GM23338 (cell line): ENCODE data around the gene SLCO4A1. TPM values are rescaled to one million over a fixed set of nuclear protein-coding genes. Genes with fewer than 3 reads are reported as not detected.
A peak's percentile ranks its signal among the peaks of the same experiment; 100 is the strongest.

Experiments used
- ATAC-seq: fragments of 200-7000 bp; cut with Tn5 transposase; 3 replicates; pipeline ENCODE4 v1.9.1; 2020
- DNase-seq: peaks from one replicate; pipeline ENCODE4 v3.0.0-alpha.2; 2015; ENCODE audit warnings: low spot score
- H2AFZ ChIP-seq: fragments of 200-600 bp; sonication (generic); 2 replicates; pipeline ENCODE4 v1.8.0; 2016; ENCODE audit warnings: antibody characterized with exemption, mild to moderate bottlenecking, moderate library complexity
- H3F3A ChIP-seq: fragments of 200-600 bp; sonication (generic); replicated peaks from 2 replicates; pipeline ENCODE4 v1.8.0; 2017; ENCODE audit warnings: antibody characterized with exemption, mixed run types, low read depth
- H3K27ac ChIP-seq: fragments of 200-600 bp; sonication (generic); 2 replicates; pipeline ENCODE4 v1.6.1; 2016; ENCODE audit warnings: low read depth
- H3K27me3 ChIP-seq: fragments of 200-600 bp; sonication (generic); 2 replicates; pipeline ENCODE4 v1.8.0; 2016; ENCODE audit warnings: mild to moderate bottlenecking, mixed run types, moderate library complexity; ENCODE audit not compliant: insufficient read depth
- H3K36me3 ChIP-seq: fragments of 200-600 bp; sonication (generic); 2 replicates; pipeline ENCODE4 v1.8.0; 2016; ENCODE audit warnings: mild to moderate bottlenecking; ENCODE audit not compliant: insufficient read depth
- H3K4me1 ChIP-seq: fragments of 200-600 bp; sonication (generic); 2 replicates; pipeline ENCODE4 v1.8.0; 2016; ENCODE audit warnings: mild to moderate bottlenecking, moderate library complexity; ENCODE audit not compliant: insufficient read depth
- H3K4me2 ChIP-seq: fragments of 200-600 bp; sonication (generic); 2 replicates; pipeline ENCODE4 v1.7.1; 2017; ENCODE audit warnings: mixed run types
- H3K4me3 ChIP-seq: fragments of 200-600 bp; sonication (generic); 2 replicates; pipeline ENCODE4 v1.6.1; 2016; ENCODE audit warnings: mixed run types
- H3K79me2 ChIP-seq: fragments of 200-600 bp; sonication (generic); replicated peaks from 2 replicates; pipeline ENCODE4 v1.8.0; 2017; ENCODE audit warnings: mild to moderate bottlenecking; ENCODE audit not compliant: insufficient read depth
- H3K9me2 ChIP-seq: fragments of 200-600 bp; sonication (generic); 2 replicates; pipeline ENCODE4 v1.8.0; 2017; ENCODE audit not compliant: insufficient read depth
- H4K20me1 ChIP-seq: fragments of 200-600 bp; sonication (generic); replicated peaks from 2 replicates; pipeline ENCODE4 v1.8.0; 2017; ENCODE audit warnings: mild to moderate bottlenecking; ENCODE audit not compliant: insufficient read depth
- H3K27ac Mint-ChIP-seq: 2 replicates; pipeline ENCODE4 v1.8.0; 2020; ENCODE audit warnings: inconsistent platforms, mild to moderate bottlenecking, moderate library complexity, mixed read lengths
- H3K27me3 Mint-ChIP-seq: 3 replicates; pipeline ENCODE4 v1.8.0; 2022; ENCODE audit warnings: low read depth, mild to moderate bottlenecking, moderate library complexity, mixed read lengths, inconsistent platforms; ENCODE audit not compliant: insufficient read depth, poor library complexity
- H3K36me3 Mint-ChIP-seq: 3 replicates; pipeline ENCODE4 v1.8.0; 2021; ENCODE audit warnings: low read depth, mild to moderate bottlenecking, inconsistent platforms, moderate library complexity, mixed read lengths
- H3K4me1 Mint-ChIP-seq: 3 replicates; pipeline ENCODE4 v1.8.0; 2020; ENCODE audit warnings: mild to moderate bottlenecking, inconsistent platforms, mixed read lengths
- H3K4me3 Mint-ChIP-seq: 3 replicates; pipeline ENCODE4 v1.8.0; 2021; ENCODE audit warnings: moderate library complexity, mild to moderate bottlenecking, inconsistent platforms, mixed read lengths
- H3K9me3 Mint-ChIP-seq: 3 replicates; pipeline ENCODE4 v1.8.0; 2020; ENCODE audit warnings: moderate library complexity, mild to moderate bottlenecking, inconsistent platforms, mixed read lengths
- CREB1 ChIP-seq: fragments of 250-450 bp; sonication (Bioruptor Pico); IDR thresholded peaks from 2 replicates; pipeline ENCODE4 v1.5.0; 2020; ENCODE audit warnings: low read depth, mild to moderate bottlenecking, moderate library complexity
- EZH2phosphoT487 ChIP-seq: fragments of 200-600 bp; sonication (generic); IDR thresholded peaks from one replicate; pipeline ENCODE4 v1.8.1; 2018; ENCODE audit warnings: antibody characterized with exemption; ENCODE audit not compliant: unreplicated experiment
- JUNB ChIP-seq: IDR thresholded peaks from one replicate; pipeline ENCODE4 v1.6.1; 2016; ENCODE audit warnings: antibody characterized with exemption; ENCODE audit not compliant: unreplicated experiment
- NANOG ChIP-seq: IDR thresholded peaks from 2 replicates; pipeline ENCODE4 v1.6.1; 2016; ENCODE audit warnings: antibody characterized with exemption, borderline replicate concordance
- POLR2AphosphoS5 ChIP-seq: IDR thresholded peaks from 2 replicates; pipeline ENCODE4 v1.6.1; 2016; ENCODE audit warnings: antibody characterized with exemption, low read depth
- REST ChIP-seq: IDR thresholded peaks from one replicate; pipeline ENCODE4 v1.6.1; 2018; ENCODE audit warnings: antibody characterized with exemption; ENCODE audit not compliant: unreplicated experiment
- ZNF114 ChIP-seq: fragments of 250-450 bp; sonication (Bioruptor Pico); IDR thresholded peaks from 2 replicates; pipeline ENCODE4 v1.5.0; 2020; ENCODE audit warnings: mild to moderate bottlenecking, moderate library complexity
- polyA plus RNA-seq: library from polyadenylated mRNA; unstranded; fragments of >200 nt; fragmentation: Nextera tagmentation; extraction: Ambion mirVana; gene quantifications from 2 replicates; pipeline ENCODE4 v1.2.1, GENCODE V29; 2016
- total RNA-seq: library from RNA; depleted of rRNA; stranded (reverse); fragments of >200 nt; shearing (Covaris generic); gene quantifications from 2 replicates; pipeline ENCODE4 v1.2.3, GENCODE V29; 2014
- TF ChIP-seq, protein P1 (sequence below), 2 experiments: fragments of 200-600 bp in 1 of 2; sonication (generic) in 1 of 2; conservative IDR thresholded peaks; 2 replicates each; pipeline versions ENCODE4 v1.5.1 to v1.6.1; 2016 to 2017; ENCODE audit warnings: antibody characterized with exemption in 2 of 2, low read depth in 2 of 2, mild to moderate bottlenecking in 2 of 2, moderate library complexity in 1 of 2

Gene SLCO4A1
- total and polyA plus RNA-seq, 2 experiments from 2014 or later, result 28.5 to 41.6 TPM

DNA sequence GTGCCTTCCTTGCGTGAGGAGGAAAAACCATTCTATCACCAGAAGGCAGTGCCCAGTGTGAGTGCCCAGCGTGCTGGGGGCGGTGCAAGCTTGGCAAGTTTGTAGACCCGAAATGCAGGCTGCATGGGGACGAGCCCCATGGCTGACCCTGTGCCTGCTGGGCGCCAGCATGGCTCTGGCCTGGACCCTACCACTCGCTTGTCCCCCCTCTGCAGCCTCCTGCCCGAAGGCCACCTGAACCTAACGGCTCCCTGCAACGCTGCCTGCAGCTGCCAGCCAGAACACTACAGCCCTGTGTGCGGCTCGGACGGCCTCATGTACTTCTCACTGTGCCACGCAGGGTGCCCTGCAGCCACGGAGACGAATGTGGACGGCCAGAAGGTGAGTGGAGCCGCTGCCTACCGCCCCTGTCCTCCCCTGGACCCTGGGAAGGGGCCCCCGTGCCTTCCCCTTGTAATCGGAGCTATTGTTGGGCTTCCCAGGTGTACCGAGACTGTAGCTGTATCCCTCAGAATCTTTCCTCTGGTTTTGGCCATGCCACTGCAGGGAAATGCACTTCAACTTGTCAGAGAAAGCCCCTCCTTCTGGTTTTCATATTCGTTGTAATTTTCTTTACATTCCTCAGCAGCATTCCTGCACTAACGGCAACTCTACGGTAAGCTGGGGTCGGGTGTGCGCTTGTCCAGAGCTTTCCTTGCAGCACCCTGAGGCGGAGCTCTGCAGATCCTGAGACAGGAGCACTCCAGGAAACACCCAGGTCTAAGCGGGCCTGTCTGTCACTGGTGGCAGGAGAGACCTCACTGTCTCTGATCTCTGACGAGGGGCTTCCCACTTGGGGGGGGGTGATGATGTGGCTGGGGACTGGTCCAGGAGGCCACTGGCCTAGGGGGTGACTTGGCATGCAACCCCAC is 25.5 kb downstream of the SLCO4A1 start:
- peaks cover 12% of the 10 kb centered on the region for H3K4me1 Mint-ChIP-seq
- Histone ChIP-seq H2AFZ (no peak overlapping the region), H3K4me1 (no peaks in the 10 kb centered on the region), H3K36me3 (no peaks in the 10 kb centered on the region; the same call in 1 of the 2 replicates), H3F3A (no peaks in the 10 kb centered on the region), H3K27me3 (no peaks in the 10 kb centered on the region), H3K9me2 (no peaks in the 10 kb centered on the region), H3K4me2 (no peak overlapping the region), H3K27ac (no peak overlapping the region), H3K79me2 (no peaks in the 10 kb centered on the region), H4K20me1 (no peaks in the 10 kb centered on the region; the same call in 1 of the 2 replicates), H3K4me3 (no peak overlapping the region)
- H3K9me3 Mint-ChIP-seq, result peaks cover 2% of the 10 kb centered on the region; the same call in 1 of the 3 replicates
- ATAC-seq (no peak), DNase-seq (no peak)
- H3K27me3 Mint-ChIP-seq, result peaks cover 4% of the 10 kb centered on the region
- TF ChIP-seq ZNF114, result no peak
- TF ChIP-seq EZH2phosphoT487, result no peak
- TF ChIP-seq JUNB, result no peak
- no peak for TF ChIP-seq NANOG
- TF ChIP-seq REST, result no peak
- no peak for TF ChIP-seq POLR2AphosphoS5
- peaks cover 7% of the 10 kb centered on the region; the same call in 2 of the 3 replicates for H3K36me3 Mint-ChIP-seq
- no peak overlapping the region for H3K4me3 Mint-ChIP-seq
- H3K27ac Mint-ChIP-seq, result no peak overlapping the region

DNA sequence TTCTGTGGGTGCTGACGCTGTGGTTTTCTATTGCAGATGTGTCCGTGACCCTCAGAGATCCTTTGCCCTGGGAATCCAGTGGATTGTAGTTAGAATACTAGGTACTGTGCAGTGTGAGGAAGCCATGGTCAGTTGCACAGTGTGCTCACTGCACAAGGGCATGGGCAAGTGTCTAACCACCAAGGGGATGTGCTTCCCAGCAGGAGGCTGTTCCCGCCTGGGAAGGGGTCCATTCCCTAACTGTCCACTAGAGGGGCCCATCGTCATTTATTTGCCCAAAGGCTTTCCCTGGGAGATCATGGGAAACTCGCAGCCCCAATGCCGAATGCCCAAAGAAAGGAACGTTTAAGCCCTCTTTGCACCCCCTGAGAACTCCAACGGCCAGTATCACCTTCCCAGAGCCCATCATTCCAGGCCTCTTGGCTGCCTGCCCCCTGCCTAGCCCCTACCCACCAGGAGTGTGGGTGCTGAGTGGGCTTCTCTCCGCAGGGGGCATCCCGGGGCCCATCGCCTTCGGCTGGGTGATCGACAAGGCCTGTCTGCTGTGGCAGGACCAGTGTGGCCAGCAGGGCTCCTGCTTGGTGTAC is 26.2 kb downstream of the SLCO4A1 start:
- H3K27me3 ChIP-seq, result no peaks in the 10 kb centered on the region
- no peaks in the 10 kb centered on the region for H3K9me2 ChIP-seq
- Mint-ChIP-seq H3K4me1 (peaks cover 4% of the 10 kb centered on the region; the same call in 1 of the 3 replicates), H3K27ac (no peak overlapping the region), H3K4me3 (no peak overlapping the region), H3K9me3 (peaks cover 2% of the 10 kb centered on the region; the same call in 1 of the 3 replicates), H3K27me3 (peaks cover 4% of the 10 kb centered on the region), H3K36me3 (peaks cover 7% of the 10 kb centered on the region; the same call in 2 of the 3 replicates)
- no peak overlapping the region for H3K4me2 ChIP-seq
- no peaks in the 10 kb centered on the region for H3F3A ChIP-seq
- TF ChIP-seq EZH2phosphoT487 (no peak), CREB1 (no peak)
- TF ChIP-seq, protein P1, sequence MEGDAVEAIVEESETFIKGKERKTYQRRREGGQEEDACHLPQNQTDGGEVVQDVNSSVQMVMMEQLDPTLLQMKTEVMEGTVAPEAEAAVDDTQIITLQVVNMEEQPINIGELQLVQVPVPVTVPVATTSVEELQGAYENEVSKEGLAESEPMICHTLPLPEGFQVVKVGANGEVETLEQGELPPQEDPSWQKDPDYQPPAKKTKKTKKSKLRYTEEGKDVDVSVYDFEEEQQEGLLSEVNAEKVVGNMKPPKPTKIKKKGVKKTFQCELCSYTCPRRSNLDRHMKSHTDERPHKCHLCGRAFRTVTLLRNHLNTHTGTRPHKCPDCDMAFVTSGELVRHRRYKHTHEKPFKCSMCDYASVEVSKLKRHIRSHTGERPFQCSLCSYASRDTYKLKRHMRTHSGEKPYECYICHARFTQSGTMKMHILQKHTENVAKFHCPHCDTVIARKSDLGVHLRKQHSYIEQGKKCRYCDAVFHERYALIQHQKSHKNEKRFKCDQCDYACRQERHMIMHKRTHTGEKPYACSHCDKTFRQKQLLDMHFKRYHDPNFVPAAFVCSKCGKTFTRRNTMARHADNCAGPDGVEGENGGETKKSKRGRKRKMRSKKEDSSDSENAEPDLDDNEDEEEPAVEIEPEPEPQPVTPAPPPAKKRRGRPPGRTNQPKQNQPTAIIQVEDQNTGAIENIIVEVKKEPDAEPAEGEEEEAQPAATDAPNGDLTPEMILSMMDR (conservative IDR thresholded peaks at IDR 0.05; ENCODE audit: low read depth in 2 of 2), result peak; percentile 76 to 90
- no peak overlapping the region for H2AFZ ChIP-seq
- peak; percentile 89 for DNase-seq
- peak; percentile 68 for ATAC-seq
- H3K79me2 ChIP-seq, result no peaks in the 10 kb centered on the region
- no peaks in the 10 kb centered on the region; the same call in 1 of the 2 replicates for H4K20me1 ChIP-seq
- H3K36me3 ChIP-seq, result no peaks in the 10 kb centered on the region
- no peak overlapping the region; the same call in 1 of the 2 replicates for H3K27ac ChIP-seq
- no peaks in the 10 kb centered on the region for H3K4me1 ChIP-seq
- H3K4me3 ChIP-seq, result no peak overlapping the region
